GM18867 (cell line): ENCODE data around the gene PRKD1.

Experiments
- ATAC-seq: cut with Tn5 transposase; IDR thresholded peaks from one replicate; pipeline ENCODE4 v1.9.1; 2021; ENCODE audit warnings: mild to moderate bottlenecking, moderate library complexity; ENCODE audit not compliant: unreplicated experiment

The PRKD1 gene

DNA sequence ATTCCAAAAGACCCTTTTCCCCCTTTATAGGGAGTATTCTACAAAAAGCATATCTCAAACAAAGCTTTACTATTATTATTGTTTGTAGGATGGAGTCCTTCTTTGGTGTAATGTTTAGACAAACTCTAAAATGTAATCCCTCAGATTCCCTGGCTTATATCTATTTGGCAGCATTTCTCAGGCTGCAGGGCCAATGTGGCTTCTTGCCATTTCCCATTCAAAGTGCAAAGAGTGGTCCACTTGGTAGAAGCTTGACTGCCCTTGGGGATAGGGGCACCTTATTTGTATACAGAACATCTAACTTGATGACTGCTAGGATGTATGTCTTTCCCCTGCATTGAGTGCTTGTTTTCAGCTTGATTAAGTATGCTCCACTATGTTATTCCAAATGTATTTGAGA, 242.7 kb downstream of the PRKD1 start:
- no peak for ATAC-seq

- ATAC-seq: no peak
Measured at GRCh38 chr14:29682789-29683188, 244.9 kb downstream of the PRKD1 start.

DNA sequence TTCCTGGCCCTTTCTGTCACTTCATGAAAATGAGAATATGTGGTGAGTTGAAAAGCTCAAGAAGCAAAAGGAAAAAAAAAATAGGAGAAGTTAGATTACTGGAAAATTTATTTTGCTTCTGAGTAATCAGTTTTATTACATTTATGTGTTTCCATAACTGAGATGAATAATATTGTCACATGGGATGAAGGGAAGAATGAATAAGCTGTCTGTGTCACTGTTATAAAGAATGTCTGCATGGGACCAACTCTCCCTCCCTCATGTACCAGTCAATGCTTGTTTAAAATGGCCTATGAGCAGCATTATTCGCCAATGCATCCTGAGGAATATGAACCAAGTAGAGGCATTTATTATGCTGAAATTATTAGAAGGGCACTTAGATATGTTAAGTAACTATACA, 246.3 kb downstream of the PRKD1 start:
- ATAC-seq: no peak

DNA sequence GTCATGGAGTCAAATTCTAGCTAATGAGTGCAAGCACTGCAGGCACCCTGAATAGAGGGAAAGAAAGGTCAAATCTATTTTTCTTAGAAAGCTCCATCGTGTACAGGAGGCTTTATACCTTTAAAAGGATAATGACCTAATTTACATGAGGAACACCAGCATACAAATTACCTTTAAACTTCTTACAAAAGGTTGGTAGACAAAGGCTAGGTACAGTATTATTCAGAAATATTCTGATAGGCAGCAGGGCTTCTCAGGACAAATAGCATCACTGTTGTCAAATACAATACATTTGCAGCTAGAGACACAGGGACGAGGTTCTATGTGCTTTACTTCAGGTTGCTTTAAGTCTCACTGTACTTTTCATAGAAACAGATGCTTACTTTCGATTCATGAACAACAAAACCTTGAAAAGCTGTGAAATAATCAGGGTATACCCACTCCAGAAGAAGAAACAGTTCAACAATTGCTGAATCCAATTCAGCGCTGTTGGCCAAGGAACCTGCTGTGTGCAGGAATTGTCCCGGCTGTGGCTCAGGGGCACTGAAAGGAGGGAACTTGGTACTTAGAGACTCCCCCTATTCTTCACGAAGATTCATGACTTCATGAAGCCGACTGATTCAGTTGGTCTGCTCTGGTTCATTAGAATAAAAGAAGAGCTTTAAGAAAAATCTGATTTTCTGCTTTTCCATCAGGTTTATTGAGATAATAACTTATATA, 252.9 kb downstream of the PRKD1 start:
- no peak for ATAC-seq

DNA sequence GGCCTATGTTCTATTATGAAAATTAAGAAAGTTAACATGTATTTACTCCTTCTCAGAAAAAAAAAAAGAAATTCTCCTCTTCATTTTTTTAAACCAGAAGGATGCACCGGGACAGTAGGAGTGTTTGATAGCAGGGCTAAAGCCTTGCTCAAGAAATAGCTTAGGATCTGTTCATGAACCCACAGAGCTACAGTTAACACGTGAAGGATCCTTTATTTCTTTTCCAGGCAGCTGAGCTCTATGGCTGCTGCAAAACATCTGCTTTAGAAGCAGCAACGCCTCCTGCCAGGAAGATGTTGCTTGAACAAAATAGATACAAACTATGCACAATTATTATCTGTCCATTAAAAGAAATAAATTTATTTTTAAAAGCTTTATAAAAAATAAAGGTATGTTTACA, 254.8 kb downstream of the PRKD1 start:
- no peak for ATAC-seq

- no peak for ATAC-seq
Measured at GRCh38 chr14:29671034-29671433, 256.6 kb downstream of the PRKD1 start.

DNA sequence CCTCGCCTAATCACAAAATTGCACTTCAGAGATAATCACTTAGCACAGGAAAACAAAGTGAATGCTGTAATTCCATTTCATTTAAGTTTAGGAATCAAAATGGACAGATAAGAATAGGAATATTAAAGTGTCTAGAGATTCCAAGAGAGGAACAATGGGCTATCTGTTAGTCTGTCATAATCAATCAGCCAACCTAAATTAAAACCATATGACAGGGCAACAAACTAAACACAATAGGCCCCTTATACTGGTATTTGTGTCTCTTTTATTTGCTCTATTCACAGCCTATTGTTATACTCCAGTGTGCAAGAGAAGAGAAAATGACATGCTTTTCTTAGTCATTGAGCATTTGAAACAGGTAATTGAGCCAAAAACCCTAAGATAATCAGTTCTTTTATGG, 259.4 kb downstream of the PRKD1 start:
- ATAC-seq: no peak

- no peak for ATAC-seq
Measured at GRCh38 chr14:29664515-29664914, 263.1 kb downstream of the PRKD1 start.

DNA sequence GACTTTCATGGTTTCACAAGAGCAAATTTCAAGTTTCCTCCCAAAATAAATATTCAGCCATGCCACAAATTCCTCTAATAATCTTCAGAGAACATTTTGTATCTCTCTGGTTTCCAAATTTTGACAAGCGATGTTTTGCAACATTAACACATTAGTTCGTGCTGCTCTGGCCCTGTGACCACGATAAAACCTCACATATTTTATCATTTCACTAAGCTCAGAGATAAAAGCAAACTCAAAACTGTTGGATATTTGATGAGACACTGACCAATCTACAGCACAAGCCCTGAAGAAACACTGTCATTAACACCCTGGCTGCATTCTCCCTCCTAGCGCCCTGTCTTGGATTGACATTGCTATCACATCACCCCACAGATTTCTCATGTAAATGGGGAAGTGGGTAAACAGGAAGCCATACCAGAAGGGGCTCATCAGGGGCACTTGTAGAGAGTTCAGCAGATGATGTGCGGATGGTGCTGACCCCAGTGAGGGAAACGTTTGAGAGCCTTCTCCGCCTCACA, 264.3 kb downstream of the PRKD1 start:
- ATAC-seq: no peak

- no peak for ATAC-seq
Measured at GRCh38 chr14:29654901-29655550, 272.6 kb downstream of the PRKD1 start.

DNA sequence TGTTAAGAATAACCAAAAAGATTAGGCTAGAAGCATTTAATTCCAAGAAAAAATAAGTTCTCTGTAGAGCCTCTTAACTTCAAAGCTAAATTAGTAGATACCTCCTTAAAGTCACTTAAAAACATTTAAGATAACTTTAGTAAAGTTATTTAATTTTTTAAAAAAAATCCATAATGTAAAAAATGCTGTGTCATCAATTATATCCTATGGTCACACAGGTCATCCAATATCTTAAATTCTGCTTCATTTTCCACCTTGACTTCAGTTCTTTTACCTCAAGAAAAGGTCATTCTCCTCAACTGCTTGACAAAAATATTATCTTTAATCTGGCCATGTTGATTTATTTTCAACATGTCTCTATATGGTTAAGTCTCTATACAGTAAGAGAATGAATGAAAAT, 274.3 kb downstream of the PRKD1 start:
- no peak for ATAC-seq

DNA sequence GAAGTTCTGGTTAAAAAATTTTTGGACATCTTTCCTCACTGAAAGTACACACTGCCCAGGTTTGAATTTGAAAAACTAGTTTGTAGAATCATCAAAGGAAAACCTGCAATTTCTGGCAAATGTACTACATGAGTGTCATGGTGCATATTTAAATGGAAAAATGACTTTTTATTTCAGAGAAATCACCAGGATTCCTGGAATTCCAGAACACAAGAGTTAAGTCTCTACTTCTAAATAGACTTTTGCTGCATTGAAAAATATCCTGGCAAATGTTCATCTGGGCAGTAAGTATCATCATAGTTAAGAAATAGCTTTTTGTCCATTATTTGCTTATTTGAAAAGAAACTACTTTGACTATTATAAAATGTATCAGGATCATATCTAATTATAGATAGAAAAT, 275.1 kb downstream of the PRKD1 start:
- no peak for ATAC-seq

GRCh38 chr14:29650554-29651269, 276.9 kb downstream of the PRKD1 start:
- no peak for ATAC-seq

- ATAC-seq: no peak
Measured at GRCh38 chr14:29649170-29649569, 278.5 kb downstream of the PRKD1 start.

DNA sequence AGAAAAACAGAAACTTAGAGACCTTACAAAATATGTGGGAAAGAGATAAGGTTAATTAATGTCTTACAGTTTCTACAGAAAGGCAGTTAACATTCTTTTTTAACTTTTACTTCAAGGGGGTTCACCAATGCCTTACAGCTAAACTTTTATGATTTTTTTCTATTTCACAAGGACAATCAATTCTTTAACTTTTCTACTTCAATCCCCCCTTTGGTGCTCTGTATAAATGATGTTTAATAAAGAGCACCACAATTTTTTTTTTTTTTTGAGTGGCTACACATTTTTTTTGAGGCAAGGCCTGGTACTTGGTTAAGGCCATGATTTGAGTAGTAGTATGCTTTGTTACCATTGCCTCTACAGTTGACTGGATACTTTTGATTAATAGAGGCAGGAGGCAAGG, 279.6 kb downstream of the PRKD1 start:
- ATAC-seq: no peak

GRCh38 chr14:29645117-29645516, 282.5 kb downstream of the PRKD1 start:
- ATAC-seq: no peak

- ATAC-seq: no peak
Measured at GRCh38 chr14:29643433-29644211, 284.0 kb downstream of the PRKD1 start.

- no peak for ATAC-seq
Measured at GRCh38 chr14:29637411-29637810, 290.2 kb downstream of the PRKD1 start.

- no peak for ATAC-seq
Measured at GRCh38 chr14:29636870-29637269, 290.8 kb downstream of the PRKD1 start.

- ATAC-seq: no peak
Measured at GRCh38 chr14:29630566-29631160, 297.0 kb downstream of the PRKD1 start.

GRCh38 chr14:29629839-29630238, 297.8 kb downstream of the PRKD1 start:
- ATAC-seq: no peak
